ENCODE measurements around the gene TMEM201. TPM values are rescaled to one million over a fixed set of nuclear protein-coding genes. Genes with fewer than 3 reads are reported as not detected.

The TMEM201 gene
- total and polyA plus RNA-seq, 2 donors from 2014 or later = 9.1 to 13.2 TPM

- H3K9me3 ChIP-seq (ENCODE audit: control insufficient read depth in 2 of 3, insufficient read depth in 1 of 3, low read length in 3 of 3) = no peaks in the 10 kb centered on the region
- no peak overlapping the region for H3K9ac ChIP-seq (ENCODE audit: low read length in 3 of 3)
- intact Hi-C loops (cut with DNase I) = no loop called here
- no peak overlapping the region for H3K4me3 ChIP-seq (ENCODE audit: low read length in 3 of 3)
- no peak for TF ChIP-seq CTCF (IDR thresholded peaks at IDR 0.05; ENCODE audit: borderline replicate concordance, extremely low read depth, insufficient read depth)
- FAIRE-seq = no peak
- H3K36me3 ChIP-seq (ENCODE audit: control insufficient read depth in 2 of 3, insufficient read depth in 3 of 3, low read length in 3 of 3) = peaks cover 0 to 22% (median 0%) of the 10 kb centered on the region in 3 donors
- no peak for DNase-seq
- H3K27me3 ChIP-seq (ENCODE audit: control insufficient read depth, insufficient read depth, low read length) = no peaks in the 10 kb centered on the region
- H3K4me1 ChIP-seq (ENCODE audit: control insufficient read depth in 2 of 3, insufficient read depth in 2 of 3, low read depth in 1 of 3, low read length in 3 of 3) = no peaks in the 10 kb centered on the region
- no peak overlapping the region for H3K27ac ChIP-seq (ENCODE audit: low read depth in 2 of 2, low read length in 2 of 2)
Measured at GRCh38 chr1:9607352-9607751, 18.6 kb downstream of the TMEM201 start.

DNA sequence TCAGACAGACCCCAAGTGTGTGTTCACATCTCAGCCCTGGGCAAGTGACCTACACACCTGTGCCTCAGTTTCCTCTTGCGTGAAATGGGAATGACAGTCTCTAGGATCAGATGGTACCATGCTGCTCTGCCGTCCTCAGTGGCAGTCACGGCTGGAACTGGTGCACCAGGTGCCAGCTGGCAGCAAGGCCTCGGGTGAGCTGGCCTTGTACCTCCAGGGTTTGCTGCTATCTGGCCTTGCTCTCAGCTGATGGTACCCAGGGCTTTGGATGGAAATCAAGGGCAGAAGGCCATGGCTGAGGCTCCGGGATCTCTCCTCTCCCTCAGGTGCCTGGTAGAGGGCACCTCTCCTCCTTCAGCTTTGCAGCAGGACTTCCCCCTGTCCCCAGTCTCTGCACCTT lies 21.3 kb downstream of the TMEM201 start:
- Histone ChIP-seq H3K9ac (ENCODE audit: low read length in 3 of 3) (no peak overlapping the region), H3K4me3 (ENCODE audit: low read length in 3 of 3) (no peak overlapping the region), H3K4me1 (ENCODE audit: control insufficient read depth in 2 of 3, insufficient read depth in 2 of 3, low read depth in 1 of 3, low read length in 3 of 3) (no peaks in the 10 kb centered on the region), H3K27me3 (ENCODE audit: control insufficient read depth, insufficient read depth, low read length) (no peaks in the 10 kb centered on the region), H3K27ac (ENCODE audit: low read depth in 2 of 2, low read length in 2 of 2) (no peak overlapping the region), H3K9me3 (ENCODE audit: control insufficient read depth in 2 of 3, insufficient read depth in 1 of 3, low read length in 3 of 3) (no peaks in the 10 kb centered on the region), H3K36me3 (ENCODE audit: control insufficient read depth in 2 of 3, insufficient read depth in 3 of 3, low read length in 3 of 3) (peaks cover 0 to 8% (median 2%) of the 10 kb centered on the region in 3 donors)
- TF ChIP-seq CTCF (IDR thresholded peaks at IDR 0.05; ENCODE audit: borderline replicate concordance, extremely low read depth, insufficient read depth) = no peak
- DNase-seq (no peak), FAIRE-seq (no peak)
- intact Hi-C loops (cut with DNase I) = no loop called here

DNA sequence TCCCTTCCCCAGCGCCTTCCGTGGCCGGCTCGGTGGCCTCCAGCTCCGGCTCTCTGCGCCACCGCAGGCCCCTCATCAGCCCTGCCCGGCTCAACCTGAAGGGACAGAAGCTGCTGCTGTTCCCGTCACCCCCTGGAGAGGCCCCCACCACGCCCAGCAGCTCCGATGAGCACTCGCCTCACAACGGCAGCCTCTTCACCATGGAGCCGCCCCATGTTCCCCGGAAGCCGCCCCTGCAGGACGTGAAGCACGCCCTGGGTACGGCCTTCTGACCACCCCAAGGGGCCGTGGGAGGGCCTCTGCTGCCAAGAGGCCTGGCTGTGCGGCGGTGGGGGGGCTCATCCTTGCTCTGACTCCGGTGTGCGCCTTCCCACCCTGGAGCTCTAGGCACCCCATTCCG lies 21.8 kb downstream of the TMEM201 start:
- Histone ChIP-seq H3K4me1 (ENCODE audit: control insufficient read depth in 2 of 3, insufficient read depth in 2 of 3, low read depth in 1 of 3, low read length in 3 of 3) (no peaks in the 10 kb centered on the region), H3K27me3 (ENCODE audit: control insufficient read depth, insufficient read depth, low read length) (no peaks in the 10 kb centered on the region), H3K4me3 (ENCODE audit: low read length in 3 of 3) (no peak overlapping the region), H3K9ac (ENCODE audit: low read length in 3 of 3) (no peak overlapping the region), H3K36me3 (ENCODE audit: control insufficient read depth in 2 of 3, insufficient read depth in 3 of 3, low read length in 3 of 3) (peaks cover 0 to 8% (median 2%) of the 10 kb centered on the region in 3 donors), H3K9me3 (ENCODE audit: control insufficient read depth in 2 of 3, insufficient read depth in 1 of 3, low read length in 3 of 3) (no peaks in the 10 kb centered on the region), H3K27ac (ENCODE audit: low read depth in 2 of 2, low read length in 2 of 2) (no peak overlapping the region)
- intact Hi-C loops (cut with DNase I) = no loop called here
- FAIRE-seq = no peak
- no peak for TF ChIP-seq CTCF (IDR thresholded peaks at IDR 0.05; ENCODE audit: borderline replicate concordance, extremely low read depth, insufficient read depth)
- no peak for DNase-seq

DNA sequence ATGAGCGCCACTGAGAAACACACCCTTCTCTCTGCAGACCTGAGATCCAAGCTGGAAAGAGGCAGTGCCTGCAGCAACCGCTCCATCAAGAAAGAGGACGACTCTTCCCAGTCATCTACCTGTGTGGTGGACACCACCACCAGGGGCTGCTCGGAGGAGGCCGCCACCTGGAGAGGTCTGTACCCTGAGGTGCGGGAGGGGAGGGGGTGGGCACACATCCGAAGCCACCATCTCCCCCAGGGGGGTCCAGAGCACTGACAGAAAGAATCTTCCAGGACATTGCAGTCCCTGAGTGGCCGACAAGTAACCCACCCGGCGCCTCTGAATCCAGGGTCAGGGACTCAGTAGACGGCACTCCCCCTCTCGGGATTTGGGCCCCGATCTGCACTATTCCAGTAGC lies 23.0 kb downstream of the TMEM201 start:
- intact Hi-C loops (cut with DNase I) = no loop called here
- DNase-seq = no peak
- FAIRE-seq = no peak

More for the DNA sequence above, 23.0 kb downstream of the TMEM201 start:
- no peaks in the 10 kb centered on the region for H3K4me1 ChIP-seq (ENCODE audit: control insufficient read depth in 2 of 3, insufficient read depth in 2 of 3, low read depth in 1 of 3, low read length in 3 of 3)
- no peak overlapping the region for H3K9ac ChIP-seq (ENCODE audit: low read length in 3 of 3)
- no peak overlapping the region for H3K4me3 ChIP-seq (ENCODE audit: low read length in 3 of 3)
- H3K9me3 ChIP-seq (ENCODE audit: control insufficient read depth in 2 of 3, insufficient read depth in 1 of 3, low read length in 3 of 3) = no peaks in the 10 kb centered on the region
- no peak overlapping the region for H3K27ac ChIP-seq (ENCODE audit: low read depth in 2 of 2, low read length in 2 of 2)
- no peaks in the 10 kb centered on the region for H3K27me3 ChIP-seq (ENCODE audit: control insufficient read depth, insufficient read depth, low read length)
- no peak for TF ChIP-seq CTCF (IDR thresholded peaks at IDR 0.05; ENCODE audit: borderline replicate concordance, extremely low read depth, insufficient read depth)
- peaks cover 0 to 8% (median 2%) of the 10 kb centered on the region in 3 donors for H3K36me3 ChIP-seq (ENCODE audit: control insufficient read depth in 2 of 3, insufficient read depth in 3 of 3, low read length in 3 of 3)
